ENCODE measurements around the gene PRRX2.

The PRRX2 gene

GRCh38 chr9:129720865-129721545, 55.6 kb downstream of the PRRX2 start:
- no peaks in the 10 kb centered on the region for H3K27me3 ChIP-seq
- no peaks in the 10 kb centered on the region for H3K4me1 ChIP-seq
- peak; percentile 51 for DNase-seq
- H3K9me3 ChIP-seq: no peaks in the 10 kb centered on the region
- H3K4me3 ChIP-seq (ENCODE audit: low read depth, low read length): no peak overlapping the region
- no peaks in the 10 kb centered on the region for H3K36me3 ChIP-seq
- peak; percentile 46 for TF ChIP-seq CTCF (IDR thresholded peaks at IDR 0.05; ENCODE audit: low read depth, low read length)

GRCh38 chr9:129722913-129723312, 57.5 kb downstream of the PRRX2 start:
- no peaks in the 10 kb centered on the region for H3K9me3 ChIP-seq
- no peaks in the 10 kb centered on the region for H3K4me1 ChIP-seq
- TF ChIP-seq CTCF (IDR thresholded peaks at IDR 0.05; ENCODE audit: low read depth, low read length): no peak
- no peak overlapping the region for H3K4me3 ChIP-seq (ENCODE audit: low read depth, low read length)
- no peaks in the 10 kb centered on the region for H3K27me3 ChIP-seq
- no peak for DNase-seq
- no peaks in the 10 kb centered on the region for H3K36me3 ChIP-seq

GRCh38 chr9:129724456-129725190, 59.2 kb downstream of the PRRX2 start:
- H3K4me1 ChIP-seq: no peaks in the 10 kb centered on the region
- H3K27me3 ChIP-seq: no peaks in the 10 kb centered on the region
- no peaks in the 10 kb centered on the region for H3K9me3 ChIP-seq
- TF ChIP-seq CTCF (IDR thresholded peaks at IDR 0.05; ENCODE audit: low read depth, low read length): no peak
- H3K4me3 ChIP-seq (ENCODE audit: low read depth, low read length): no peak overlapping the region
- no peak for DNase-seq
- no peaks in the 10 kb centered on the region for H3K36me3 ChIP-seq

GRCh38 chr9:129725795-129726251, 60.4 kb downstream of the PRRX2 start:
- Histone ChIP-seq H3K27me3 (no peaks in the 10 kb centered on the region), H3K36me3 (no peaks in the 10 kb centered on the region), H3K9me3 (no peaks in the 10 kb centered on the region), H3K4me3 (ENCODE audit: low read depth, low read length) (no peak overlapping the region), H3K4me1 (no peaks in the 10 kb centered on the region)
- no peak for DNase-seq
- TF ChIP-seq CTCF (IDR thresholded peaks at IDR 0.05; ENCODE audit: low read depth, low read length): no peak

- peak; percentile 96 for TF ChIP-seq CTCF (IDR thresholded peaks at IDR 0.05; ENCODE audit: low read depth, low read length)
- Histone ChIP-seq H3K36me3 (no peaks in the 10 kb centered on the region), H3K9me3 (no peaks in the 10 kb centered on the region), H3K4me1 (no peaks in the 10 kb centered on the region), H3K4me3 (ENCODE audit: low read depth, low read length) (0 out of 2 replicates have a peak overlapping the region, but pooled peaks have one; percentile 10), H3K27me3 (no peaks in the 10 kb centered on the region)
- peak; percentile 91 for DNase-seq
These were observed 61.1 kb downstream of the PRRX2 start for GRCh38 chr9:129726322-129727160.
